Fibroblast of peridontal ligament (primary cell): Measurements from ENCODE around the gene CANX.
A peak's percentile ranks its signal among the peaks of the same experiment; 100 is the strongest.
"Not testable (repeated sequence)": the region's sequence is repeated elsewhere in the genome, so short reads cannot be mapped to it uniquely, and the experiment has no call there.

Experiments used
- DNase-seq: peaks from one replicate; pipeline ENCODE4 v3.0.0-alpha.2; 2010; ENCODE audit errors: extremely low read depth

The CANX gene

DNA sequence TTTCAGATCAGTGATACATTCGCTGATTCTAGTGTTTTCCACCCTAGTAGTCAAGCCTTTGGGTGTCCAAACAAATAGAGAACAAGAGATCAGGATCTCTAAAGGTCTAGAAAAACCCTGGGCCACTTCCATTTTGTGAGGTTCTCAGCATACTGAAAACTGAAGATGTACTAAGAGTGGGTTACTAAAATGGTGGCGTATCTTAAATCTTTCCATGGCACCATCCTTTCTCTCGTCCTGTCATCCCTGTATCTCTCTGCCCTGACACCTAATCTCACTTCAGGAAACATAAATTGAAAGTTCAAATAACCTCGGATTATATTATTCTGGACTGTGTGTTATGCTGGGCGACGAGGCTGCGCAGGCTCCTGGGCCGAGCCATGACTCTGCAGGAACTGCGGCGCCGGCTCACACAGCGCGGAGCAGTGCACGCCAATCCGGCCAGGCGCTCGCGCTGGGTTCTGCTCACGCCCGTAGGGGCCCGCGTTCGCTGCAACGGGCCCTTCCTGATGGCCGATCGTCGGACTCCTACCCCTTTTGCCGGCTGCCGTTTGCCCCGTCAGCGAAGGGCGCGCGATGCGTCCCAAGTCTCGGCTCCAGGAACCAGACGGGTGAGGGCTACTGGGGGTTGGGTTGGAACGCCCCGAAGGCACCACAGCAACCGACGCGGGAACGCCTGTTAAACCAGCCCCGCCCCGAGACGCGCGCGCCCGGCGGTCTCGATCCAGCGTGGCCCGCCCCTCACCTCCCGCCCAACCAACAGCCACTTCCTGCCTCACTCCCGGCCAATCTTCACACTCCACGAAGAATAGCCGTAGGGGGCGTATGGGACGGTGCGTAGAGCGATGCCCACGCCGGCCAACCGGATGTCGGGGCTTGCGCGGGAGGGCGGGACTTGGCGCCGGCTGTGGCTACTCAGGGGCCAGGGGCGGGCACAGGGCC lies 503 bp upstream of the CANX start:
- peak; percentile 98 for DNase-seq

DNA sequence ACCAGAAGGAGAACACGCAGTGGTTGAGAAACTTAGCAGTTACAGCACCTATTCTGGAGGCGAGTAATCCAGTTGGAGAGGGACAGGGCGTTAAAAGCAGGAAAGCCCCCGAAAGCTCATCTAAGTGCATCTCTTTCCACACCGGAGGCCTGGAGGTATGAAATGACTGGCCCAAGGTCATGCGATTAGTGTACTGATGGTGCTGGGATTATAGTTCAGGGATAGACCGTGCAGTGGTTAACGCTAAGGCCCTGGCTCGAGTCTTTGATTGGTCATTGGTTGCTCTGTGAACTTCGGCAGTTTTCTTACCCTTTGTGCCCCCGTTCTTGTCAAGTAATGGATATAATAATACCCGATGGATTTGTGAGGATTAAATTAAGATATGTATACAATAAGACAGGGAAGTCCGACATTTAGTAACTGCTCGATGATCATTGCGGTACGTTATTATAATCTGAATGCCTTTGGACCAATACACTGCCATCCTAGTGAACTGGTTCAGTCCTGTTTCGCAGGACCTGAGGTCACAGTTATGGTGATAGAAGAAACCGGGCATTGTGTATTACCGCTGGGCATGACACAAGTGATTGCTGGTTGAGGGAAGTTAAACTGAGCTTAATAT lies 960 bp downstream of the CANX start:
- peak; percentile 48 for DNase-seq

DNA sequence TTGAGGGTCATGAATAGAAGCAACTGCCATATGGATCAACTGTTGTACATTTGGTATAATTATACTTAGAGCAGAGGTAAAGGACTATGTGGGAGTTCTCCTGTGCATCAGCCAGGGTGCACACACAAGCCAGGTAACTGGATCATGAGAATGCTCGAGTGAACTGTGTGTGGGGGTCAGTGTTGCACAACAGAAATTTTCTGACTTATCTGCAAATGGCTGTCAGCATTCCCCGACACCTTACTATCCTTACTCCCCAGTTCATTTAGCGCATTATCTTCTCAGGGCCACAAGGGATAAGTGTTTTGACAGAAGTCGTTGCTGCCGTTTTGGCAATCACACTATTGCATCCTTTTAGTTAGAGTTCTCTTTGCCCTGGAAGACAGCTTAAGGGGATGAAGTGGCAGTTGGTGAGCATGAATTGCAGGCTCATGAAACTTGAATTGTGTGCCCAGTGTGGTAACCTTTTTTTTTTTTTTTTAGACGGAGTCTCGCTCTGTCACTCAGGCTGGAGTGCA lies 1.7 kb downstream of the CANX start:
- DNase-seq = no peak

DNA sequence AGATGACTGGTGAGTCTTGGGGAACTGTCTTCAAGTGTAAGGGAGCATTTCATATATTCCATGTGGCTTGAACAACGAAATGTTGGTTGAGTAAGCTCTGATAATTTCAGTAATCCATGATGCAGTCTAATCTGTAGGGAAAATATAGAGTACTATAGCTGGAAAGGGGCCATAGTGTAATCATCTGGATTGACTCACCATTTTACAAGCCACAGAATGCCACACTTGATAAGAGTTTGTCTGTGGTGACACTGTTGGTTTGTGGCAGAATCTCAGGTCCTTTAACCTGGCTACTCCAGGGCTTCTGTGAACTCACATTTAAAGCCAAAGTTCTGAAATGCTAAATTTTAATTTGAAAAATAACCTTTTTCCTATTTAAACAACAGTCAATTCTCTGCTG lies 17.5 kb downstream of the CANX start:
- no peak for DNase-seq

DNA sequence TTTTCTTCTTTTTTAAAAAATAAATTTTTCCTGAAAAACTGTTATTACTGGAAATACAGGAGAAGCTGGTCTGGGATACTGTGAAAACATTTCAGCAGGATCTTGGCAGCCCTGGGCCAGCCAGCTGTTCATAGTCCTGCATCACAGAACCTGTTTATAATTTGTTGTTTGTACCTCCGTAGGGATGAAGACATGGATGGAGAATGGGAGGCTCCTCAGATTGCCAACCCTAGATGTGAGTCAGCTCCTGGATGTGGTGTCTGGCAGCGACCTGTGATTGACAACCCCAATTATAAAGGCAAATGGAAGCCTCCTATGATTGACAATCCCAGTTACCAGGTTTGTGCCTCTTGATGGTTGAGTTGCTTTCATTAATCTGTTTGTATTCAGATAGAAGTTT lies 21.5 kb downstream of the CANX start:
- DNase-seq = no peak

DNA sequence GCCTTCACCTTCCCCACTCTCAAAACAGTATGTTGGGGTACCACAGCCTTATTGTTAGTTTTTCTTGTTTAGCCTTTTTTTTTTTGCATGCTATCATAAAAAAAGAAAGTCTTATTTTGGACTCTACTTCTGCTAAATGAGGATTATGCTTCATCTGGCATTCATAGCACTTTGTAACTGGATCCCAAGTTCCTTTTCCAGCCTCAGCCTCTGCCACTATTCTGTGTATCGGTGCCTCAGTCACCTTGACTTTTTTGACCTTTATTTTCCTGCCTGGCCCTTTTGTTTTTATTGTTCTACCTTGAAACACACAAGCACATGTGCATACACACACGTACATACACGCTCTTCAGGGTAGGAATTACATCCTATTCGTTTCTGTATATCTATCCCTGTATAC lies 25.4 kb downstream of the CANX start:
- no peak for DNase-seq

DNA sequence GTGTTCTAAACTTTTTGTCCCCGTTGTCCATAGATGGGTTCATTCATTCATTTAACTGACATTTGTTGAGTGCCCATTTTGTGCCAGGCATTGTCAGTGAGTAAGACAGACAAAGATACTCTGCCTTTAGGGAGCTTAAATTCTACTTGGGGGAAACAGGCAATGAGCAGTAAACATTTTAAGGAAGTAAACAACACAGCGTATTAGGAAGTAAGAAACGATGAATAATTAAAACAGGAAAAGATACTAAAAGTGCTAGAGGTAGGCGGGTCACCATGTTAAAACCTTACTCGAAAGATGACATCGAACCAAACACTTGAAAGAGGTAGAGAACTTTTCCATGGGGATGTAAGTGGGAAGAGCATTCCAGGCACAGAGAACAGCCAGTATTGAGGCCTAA lies 28.3 kb downstream of the CANX start:
- DNase-seq = no peak

DNA sequence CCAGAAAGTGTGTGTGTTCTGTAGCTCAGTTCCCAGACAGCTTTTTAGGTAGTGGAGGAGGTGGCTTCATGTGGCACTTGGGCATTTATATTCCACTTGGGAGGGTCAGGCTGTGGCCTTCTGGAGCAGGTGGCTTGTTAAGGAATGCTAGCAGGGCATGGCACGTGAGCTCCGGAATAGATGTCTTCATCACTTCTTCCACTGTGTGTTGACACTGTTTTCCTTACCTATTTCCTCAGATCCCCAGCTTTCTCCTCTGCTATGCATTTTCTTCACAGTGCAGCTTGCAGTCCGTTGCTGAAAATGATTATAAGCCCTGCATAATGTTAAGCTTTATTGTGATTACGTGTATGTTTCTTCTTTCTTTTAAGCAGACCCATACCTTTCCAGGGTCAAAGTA lies 30.5 kb downstream of the CANX start:
- DNase-seq = no peak

DNA sequence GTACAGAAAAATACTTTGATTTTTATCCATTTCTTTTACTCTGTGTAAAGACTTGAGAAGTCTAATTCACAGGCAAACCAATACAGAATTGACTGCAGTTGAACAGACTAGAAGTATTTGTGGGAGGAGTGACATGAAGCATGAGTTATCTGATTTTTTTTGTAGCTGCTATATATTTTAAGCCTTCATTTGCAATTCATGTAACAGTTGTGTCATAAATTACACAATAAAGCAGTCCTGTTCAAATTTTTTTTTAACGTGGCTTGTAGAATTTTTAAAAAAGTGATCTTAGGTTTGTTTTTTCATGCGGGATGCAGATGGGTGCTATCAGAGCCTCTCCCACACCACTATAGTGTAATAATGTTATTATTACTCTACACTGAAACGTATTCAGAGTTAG lies 31.0 kb downstream of the CANX start:
- DNase-seq = no peak

DNA sequence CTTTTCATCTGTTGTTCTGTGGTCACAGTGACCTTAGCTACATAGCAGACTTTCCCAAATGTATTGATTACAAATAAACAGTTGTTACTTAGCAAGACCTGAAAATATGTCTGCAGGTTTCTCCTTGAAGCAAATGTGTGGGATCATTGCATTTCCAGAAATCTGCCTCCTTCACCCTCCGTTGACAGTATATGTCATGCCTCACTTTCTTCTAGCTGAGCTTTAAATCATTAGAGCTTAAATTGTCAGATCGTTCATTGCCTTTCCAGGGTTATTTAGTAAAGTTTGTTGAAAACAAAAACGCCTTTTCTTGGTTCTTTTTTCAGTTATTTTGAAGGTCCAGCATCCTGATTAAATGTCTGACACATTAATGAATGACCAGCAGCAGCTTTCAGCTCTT lies 31.6 kb downstream of the CANX start:
- no peak for DNase-seq

DNA sequence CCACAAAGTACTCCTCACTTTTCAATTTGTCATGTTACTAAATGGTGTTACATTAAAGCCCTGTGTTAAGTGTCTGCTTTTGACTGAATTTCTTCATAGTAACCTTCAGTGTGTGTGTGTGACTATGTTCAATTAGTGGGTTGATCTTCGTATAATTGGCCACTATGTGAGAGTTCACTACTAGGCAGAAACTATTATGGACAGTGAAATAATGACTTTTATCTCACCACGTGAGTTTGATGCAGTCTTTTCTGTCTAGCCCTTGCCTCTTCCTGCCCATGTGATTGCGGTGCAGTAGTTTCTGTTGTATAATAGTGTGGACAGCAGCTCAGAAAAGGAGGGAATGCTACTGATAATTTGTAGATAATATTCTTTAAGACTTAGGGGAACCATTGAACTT lies 32.1 kb downstream of the CANX start:
- DNase-seq = no peak

DNA sequence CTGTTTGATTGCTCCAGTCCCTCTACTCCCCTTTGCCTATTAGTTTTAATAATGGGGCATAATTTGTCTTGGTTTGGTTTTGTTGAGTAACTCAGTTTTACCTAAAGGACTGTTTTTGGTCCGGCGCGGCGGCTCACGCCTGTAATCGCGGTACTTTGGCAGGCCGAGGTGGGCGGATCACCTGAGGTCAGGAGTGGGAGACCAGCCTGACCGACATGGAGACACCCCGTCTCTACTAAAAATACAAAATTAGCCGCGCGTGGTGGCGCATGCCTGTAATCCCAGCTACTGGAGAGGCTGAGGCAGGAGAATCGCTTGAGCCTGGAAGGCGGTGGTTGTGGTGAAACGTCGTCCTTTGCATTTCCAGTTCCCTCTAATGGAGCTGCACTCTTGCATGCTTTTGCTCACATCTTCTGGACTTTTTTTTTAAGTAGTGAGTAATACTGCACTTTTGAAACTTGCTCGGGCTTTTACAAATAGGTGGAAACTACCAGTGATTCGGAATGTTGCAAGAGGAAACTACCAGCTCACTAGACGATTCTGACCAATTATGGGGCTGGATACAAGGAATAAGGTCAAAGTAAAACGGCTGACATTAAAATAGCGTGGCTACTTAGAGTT lies 33.1 kb downstream of the CANX start:
- DNase-seq = peak; percentile 88

DNA sequence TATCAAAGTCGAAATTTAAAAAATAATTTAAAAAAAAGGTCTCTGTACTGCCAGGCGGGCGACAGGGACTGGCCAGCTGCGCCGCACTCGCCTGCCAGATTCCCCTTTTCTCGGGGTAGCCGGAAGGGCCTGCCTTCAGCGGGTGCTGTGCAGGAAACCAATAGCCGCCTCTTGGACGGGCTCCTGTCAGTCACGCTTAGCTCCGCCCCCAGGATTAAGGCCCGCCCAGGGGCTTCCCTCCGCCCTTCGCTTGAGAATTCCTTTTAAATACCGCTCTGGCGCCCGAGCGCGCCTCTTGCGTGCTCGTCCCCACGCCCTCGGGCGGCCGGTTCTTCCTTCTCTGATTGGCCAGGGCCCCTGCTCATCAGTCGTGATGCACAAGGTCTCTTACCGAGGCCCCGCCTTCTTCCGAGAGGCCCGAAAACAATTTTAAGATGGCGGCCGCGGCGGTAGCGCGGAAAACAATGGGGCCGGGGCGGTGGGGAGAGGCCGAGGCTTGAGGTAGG lies 33.7 kb downstream of the CANX start, which contains the start of gene MAML1:
Gene MAML1 (plus strand): TSS at position 411 of the 506 bp plus-strand sequence. CDS start 291 bp downstream, outside the sequence.
- DNase-seq = peak; percentile 100

DNA sequence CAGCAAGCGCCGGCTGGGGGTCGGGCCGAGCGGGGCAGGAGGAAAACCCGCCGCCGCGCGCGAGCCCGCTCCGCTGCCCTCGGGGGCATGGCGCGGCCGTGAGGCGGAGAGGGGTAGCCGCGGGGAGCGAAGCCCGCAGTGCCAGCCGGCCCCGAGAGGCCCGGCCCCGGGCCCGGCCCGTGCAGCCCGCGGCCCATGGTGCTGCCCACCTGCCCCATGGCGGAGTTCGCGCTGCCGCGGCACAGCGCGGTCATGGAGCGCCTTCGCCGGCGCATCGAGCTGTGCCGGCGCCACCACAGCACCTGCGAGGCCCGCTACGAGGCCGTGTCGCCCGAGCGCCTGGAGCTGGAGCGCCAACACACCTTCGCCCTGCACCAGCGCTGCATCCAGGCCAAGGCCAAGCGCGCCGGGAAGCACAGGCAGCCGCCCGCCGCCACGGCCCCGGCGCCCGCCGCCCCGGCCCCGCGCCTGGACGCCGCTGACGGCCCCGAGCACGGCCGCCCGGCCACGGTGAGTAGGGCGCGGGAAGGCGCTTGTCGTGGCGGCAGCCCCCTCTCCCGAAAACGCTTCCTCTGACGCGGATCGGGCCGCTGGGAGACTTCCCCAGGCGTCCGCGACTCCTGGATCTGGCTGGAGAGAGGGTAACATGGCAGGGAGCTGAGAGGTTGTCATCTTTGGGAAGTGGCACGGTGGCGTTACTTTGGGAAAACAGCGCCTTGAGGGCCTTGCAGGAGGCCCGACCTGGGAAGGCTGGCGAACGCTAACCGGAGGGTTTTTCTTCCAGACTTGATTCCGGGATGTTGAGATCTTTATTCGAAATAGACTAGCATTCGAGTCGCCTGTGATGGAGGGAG lies 34.4 kb downstream of the CANX start:
- DNase-seq = peak; percentile 43

DNA sequence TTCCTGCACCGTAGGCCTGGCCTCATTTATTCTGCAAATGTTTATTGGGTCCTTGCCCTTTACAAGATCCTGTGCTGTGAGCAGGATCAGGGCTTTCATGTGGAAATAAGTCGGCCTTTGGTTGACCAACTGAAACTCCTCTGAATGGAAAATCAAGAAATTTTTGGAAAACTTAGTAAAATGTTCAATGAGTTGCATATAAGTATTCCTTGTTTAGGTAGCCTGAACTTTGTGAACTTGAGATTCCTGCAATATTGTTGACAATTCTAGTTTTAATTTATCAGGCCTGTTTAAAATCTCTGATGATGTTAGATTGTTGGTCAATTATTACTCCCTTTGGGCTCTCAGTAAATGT lies 35.0 kb downstream of the CANX start:
- DNase-seq = no peak

DNA sequence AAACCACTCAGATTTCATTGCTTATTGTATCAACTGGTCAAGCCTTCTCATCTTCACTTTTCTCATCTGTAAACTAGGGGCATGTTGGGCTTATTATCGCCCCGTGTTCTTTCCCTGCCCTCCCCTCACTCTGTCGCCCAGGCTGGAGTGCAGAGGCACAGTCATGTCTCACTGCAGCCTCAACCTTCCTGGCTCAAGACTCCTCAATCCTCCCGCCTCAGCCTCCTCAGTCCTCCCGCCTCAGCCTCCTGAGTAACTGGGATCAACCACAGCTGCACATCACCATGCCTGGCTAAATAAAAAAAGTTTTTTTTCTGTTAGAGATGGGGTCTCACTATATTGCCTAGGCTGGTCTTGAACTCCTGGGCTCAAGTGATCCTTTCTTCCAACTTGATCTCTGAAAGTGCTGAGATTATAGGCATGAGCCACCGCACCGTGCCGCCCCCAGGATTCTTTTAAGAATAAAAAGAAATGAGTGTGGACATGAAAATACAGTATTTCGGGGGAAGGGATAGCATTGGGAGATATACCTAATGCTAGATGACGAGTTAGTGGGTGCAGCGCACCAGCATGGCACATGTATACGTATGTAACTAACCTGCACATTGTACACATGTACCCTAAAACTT lies 35.9 kb downstream of the CANX start:
- DNase-seq = no peak

DNA sequence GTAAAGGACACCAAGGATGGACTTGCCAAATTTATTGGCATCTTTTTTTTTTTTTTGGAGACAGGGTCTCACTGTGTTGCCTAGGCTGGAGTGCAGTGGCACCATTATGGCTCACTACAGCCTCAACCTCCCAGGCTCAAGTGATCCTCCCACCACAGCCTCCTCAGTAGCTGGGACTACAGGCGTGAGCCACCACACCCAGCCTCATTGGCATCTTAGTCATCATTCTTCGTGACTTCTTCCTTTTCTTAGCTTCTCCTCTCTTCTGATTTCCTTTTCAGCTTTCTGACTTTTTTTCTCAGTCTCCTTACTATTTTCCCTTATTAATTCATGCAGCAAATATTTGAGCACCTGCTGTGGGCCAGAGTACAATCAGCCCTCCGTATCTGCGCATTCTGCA lies 40.0 kb downstream of the CANX start:
- no peak for DNase-seq

DNA sequence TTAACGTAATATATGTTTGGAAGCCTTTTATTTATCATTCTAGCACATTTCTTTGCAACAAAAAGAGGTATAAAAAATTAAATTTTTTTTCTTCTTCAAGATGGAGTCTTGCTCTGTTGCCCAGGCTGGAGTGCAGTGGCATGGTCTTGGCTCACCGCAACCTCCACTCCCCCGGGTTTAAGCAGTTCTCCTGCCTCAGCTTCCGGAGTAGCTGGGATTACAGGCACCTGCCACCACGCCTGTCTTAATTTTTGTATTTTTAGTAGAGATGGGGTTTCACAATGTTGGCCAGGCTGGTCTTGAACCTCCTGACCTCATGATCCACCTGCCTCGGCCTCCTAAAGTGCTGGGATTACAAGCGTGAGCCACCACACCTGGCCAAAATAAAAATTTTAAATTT lies 45.3 kb downstream of the CANX start:
- DNase-seq = not testable (repeated sequence)

DNA sequence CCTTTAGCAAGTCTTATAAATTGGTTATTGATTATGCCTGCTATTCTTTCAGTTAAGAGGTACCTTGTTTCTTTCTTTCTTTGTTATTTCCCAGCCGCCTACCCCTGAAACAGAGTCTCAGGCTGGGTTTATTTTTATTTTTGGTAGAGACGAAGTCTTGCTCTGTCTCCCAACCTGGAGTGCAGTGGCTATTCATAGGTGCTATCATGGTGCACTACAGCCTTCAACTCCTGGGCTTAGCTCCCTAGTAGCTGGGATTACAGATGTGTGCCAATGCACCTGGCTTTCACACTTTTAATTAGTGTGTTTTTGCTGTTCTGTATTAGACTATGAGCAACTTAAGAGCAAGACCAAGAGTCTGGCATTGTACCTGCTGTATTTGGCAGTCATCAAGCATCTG lies 48.1 kb downstream of the CANX start:
- no peak for DNase-seq

DNA sequence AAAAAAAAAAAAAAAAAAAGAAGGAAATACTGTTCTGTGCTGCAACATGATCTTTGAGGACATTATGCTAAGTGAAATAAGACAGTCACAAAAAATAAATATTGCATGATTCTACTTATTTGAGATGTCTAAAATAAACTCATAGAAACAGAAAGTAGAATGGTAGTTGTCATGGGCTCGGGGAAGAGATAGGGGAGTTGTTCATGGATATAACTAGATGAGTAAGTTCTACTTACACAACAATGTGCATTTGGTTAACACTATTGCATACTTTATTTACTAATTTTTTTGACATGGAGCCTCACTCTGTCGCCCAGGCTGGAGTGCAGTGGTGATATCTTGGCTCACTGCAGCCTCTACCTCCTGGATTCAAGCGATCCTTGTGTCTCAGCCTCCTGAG lies 49.0 kb downstream of the CANX start:
- DNase-seq = no peak
